Hepatocyte (in vitro differentiated cells): ENCODE measurements around the gene EPGN. TPM values are rescaled to one million over a fixed set of nuclear protein-coding genes. Genes with fewer than 3 reads are reported as not detected.

Experiments
- DNase-seq: peaks from one replicate; pipeline ENCODE4 v3.0.0-alpha.2; 2016; ENCODE audit warnings: low spot score
- H2AFZ ChIP-seq: fragments of 200-600 bp; sonication (generic); 2 replicates; pipeline ENCODE4 v1.6.0; 2016; ENCODE audit warnings: antibody characterized with exemption, mild to moderate bottlenecking
- H3K27ac ChIP-seq: fragments of 200-600 bp; sonication (generic); 2 replicates; pipeline ENCODE4 v1.5.1; 2016; ENCODE audit warnings: mild to moderate bottlenecking
- H3K27me3 ChIP-seq: fragments of 200-600 bp; sonication (generic); 2 replicates; pipeline ENCODE4 v1.6.1; 2016
- H3K36me3 ChIP-seq: fragments of 200-600 bp; sonication (generic); replicated peaks from 2 replicates; pipeline ENCODE4 v1.5.1; 2016; ENCODE audit warnings: low read depth; ENCODE audit not compliant: insufficient read depth
- H3K4me1 ChIP-seq: fragments of 200-600 bp; sonication (generic); 2 replicates; pipeline ENCODE4 v1.5.1; 2016; ENCODE audit warnings: mild to moderate bottlenecking, moderate library complexity; ENCODE audit not compliant: insufficient read depth
- H3K4me2 ChIP-seq: fragments of 200-600 bp; sonication (generic); 2 replicates; pipeline ENCODE4 v1.6.0; 2016
- H3K4me3 ChIP-seq: fragments of 200-600 bp; sonication (generic); 2 replicates; pipeline ENCODE4 v1.5.1; 2016; ENCODE audit warnings: mild to moderate bottlenecking
- H3K79me2 ChIP-seq: fragments of 200-600 bp; sonication (generic); 2 replicates; pipeline ENCODE4 v1.6.0; 2017; ENCODE audit warnings: mild to moderate bottlenecking
- H3K9me2 ChIP-seq: fragments of 200-600 bp; sonication (generic); replicated peaks from 2 replicates; pipeline ENCODE4 v1.6.0; 2017; ENCODE audit warnings: mild to moderate bottlenecking; ENCODE audit not compliant: insufficient read depth
- H3K9me3 ChIP-seq: fragments of 200-600 bp; sonication (generic); 2 replicates; pipeline ENCODE4 v1.5.1; 2016; ENCODE audit warnings: low read depth, mild to moderate bottlenecking
- H4K20me1 ChIP-seq: fragments of 200-600 bp; sonication (generic); 2 replicates; pipeline ENCODE4 v1.6.0; 2016; ENCODE audit warnings: mild to moderate bottlenecking; ENCODE audit not compliant: insufficient read depth, poor library complexity, severe bottlenecking
- EZH2 ChIP-seq: fragments of 200-600 bp; sonication (generic); IDR thresholded peaks from 2 replicates; pipeline ENCODE4 v1.6.1; 2016; ENCODE audit warnings: antibody characterized with exemption, mild to moderate bottlenecking, borderline replicate concordance
- EZH2phosphoT487 ChIP-seq: fragments of 200-600 bp; sonication (generic); IDR thresholded peaks from one replicate; pipeline ENCODE4 v1.6.1; 2018; ENCODE audit warnings: antibody characterized with exemption, mild to moderate bottlenecking, low read depth, moderate library complexity; ENCODE audit not compliant: unreplicated experiment, severe bottlenecking
- WGBS: methylation state at CpG from one replicate; pipeline ENCODE4 v1.1.6; 2016; ENCODE audit warnings: low lambda C conversion rate; ENCODE audit errors: missing lambda C conversion rate; 5-methylcytosine and 5-hydroxymethylcytosine counted together
- polyA plus RNA-seq: library from polyadenylated mRNA; unstranded; fragments of >200 nt; fragmentation: Nextera tagmentation; extraction: Ambion mirVana; gene quantifications from 2 replicates; pipeline ENCODE4 v1.2.1, GENCODE V29; 2016
- total RNA-seq: library from RNA; depleted of rRNA; stranded (reverse); fragments of >200 nt; gene quantifications from 2 replicates; pipeline ENCODE4 v1.2.3, GENCODE V29; 2014
- TF ChIP-seq, protein P1 (sequence below): fragments of 200-600 bp; sonication (generic); IDR thresholded peaks from 2 replicates; pipeline ENCODE4 v1.5.1; 2016; ENCODE audit warnings: antibody characterized with exemption, mild to moderate bottlenecking; ENCODE audit not compliant: poor library complexity

Gene EPGN
- total and polyA plus RNA-seq, 2 experiments from 2014 or later, result 0.24 to 1.2 TPM

DNA sequence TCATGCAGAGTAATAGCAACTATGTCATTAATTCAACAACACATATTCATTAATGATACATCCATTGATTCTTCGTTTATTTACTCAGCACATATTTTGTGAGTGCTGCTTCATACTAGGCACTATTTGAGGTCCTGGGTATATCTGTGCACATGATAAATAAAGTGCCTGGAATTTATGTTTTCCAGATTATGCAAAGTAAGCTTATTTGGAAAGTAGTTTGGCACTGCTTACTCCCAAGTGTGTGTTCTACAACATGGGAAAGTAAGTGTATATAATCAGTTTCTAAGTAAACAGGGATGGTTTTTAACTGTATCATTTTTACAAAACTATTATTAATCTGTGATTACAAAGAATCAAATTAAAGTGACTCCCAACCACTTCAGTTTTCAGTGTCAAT lies 16.8 kb upstream of the EPGN start:
- TF ChIP-seq EZH2phosphoT487 (no peak), EZH2 (no peak)
- TF ChIP-seq, protein P1, sequence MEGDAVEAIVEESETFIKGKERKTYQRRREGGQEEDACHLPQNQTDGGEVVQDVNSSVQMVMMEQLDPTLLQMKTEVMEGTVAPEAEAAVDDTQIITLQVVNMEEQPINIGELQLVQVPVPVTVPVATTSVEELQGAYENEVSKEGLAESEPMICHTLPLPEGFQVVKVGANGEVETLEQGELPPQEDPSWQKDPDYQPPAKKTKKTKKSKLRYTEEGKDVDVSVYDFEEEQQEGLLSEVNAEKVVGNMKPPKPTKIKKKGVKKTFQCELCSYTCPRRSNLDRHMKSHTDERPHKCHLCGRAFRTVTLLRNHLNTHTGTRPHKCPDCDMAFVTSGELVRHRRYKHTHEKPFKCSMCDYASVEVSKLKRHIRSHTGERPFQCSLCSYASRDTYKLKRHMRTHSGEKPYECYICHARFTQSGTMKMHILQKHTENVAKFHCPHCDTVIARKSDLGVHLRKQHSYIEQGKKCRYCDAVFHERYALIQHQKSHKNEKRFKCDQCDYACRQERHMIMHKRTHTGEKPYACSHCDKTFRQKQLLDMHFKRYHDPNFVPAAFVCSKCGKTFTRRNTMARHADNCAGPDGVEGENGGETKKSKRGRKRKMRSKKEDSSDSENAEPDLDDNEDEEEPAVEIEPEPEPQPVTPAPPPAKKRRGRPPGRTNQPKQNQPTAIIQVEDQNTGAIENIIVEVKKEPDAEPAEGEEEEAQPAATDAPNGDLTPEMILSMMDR, result no peak
- no peak overlapping the region for H3K27ac ChIP-seq

DNA sequence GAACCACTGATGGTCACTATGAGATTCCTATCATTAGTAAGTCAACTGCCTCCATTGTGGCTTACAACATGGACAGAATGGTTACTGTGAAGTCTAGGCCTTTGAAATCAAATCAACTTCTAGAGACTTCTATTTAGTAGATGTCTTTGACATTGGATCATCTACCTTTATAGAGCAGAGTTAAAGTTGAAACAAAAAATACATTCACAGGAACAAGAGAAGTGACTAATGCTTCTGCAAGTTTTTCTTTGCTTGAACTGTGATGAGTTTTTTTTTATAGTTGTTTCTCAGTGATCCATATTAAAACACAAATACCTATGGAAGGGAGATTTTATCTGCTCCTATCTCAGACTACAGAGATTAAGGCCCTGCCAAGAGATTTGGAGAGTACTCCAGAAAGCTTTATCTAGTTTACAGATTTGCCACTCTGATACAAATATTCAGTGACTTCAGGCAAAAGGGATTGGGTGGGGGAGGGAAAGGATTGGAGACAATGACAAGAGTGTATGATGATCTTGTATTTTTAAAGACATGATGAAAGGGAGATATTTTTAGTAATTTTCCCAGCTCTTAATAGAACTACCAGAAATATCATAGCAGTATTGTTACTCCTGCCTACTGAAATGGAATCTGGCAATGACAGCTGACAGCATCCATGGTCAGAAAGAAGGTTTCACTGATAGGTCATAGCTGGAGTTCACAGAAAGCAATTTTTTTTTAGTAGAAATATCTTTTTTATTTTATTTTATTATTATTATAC lies 16.0 kb upstream of the EPGN start:
- Histone ChIP-seq H3K27ac (no peak overlapping the region), H3K4me1 (no peaks in the 10 kb centered on the region), H4K20me1 (no peaks in the 10 kb centered on the region), H3K4me3 (no peak overlapping the region), H3K4me2 (no peak overlapping the region), H3K27me3 (no peaks in the 10 kb centered on the region), H3K36me3 (no peaks in the 10 kb centered on the region), H3K79me2 (no peaks in the 10 kb centered on the region), H3K9me3 (no peaks in the 10 kb centered on the region), H2AFZ (no peak overlapping the region), H3K9me2 (no peaks in the 10 kb centered on the region)
- no peak for DNase-seq
- TF ChIP-seq, protein P1, result no peak
- no peak for TF ChIP-seq EZH2
- TF ChIP-seq EZH2phosphoT487, result no peak

More for the DNA sequence above, 16.8 kb upstream of the EPGN start:
- Histone ChIP-seq H3K4me1 (no peaks in the 10 kb centered on the region), H3K79me2 (no peaks in the 10 kb centered on the region), H4K20me1 (no peaks in the 10 kb centered on the region), H2AFZ (no peak overlapping the region), H3K4me2 (no peak overlapping the region), H3K27me3 (no peaks in the 10 kb centered on the region), H3K4me3 (no peak overlapping the region), H3K9me2 (no peaks in the 10 kb centered on the region), H3K36me3 (no peaks in the 10 kb centered on the region), H3K9me3 (no peaks in the 10 kb centered on the region)
- WGBS, result 97% methylated on average over 1 of the region's 1 CpG
- DNase-seq, result no peak

DNA sequence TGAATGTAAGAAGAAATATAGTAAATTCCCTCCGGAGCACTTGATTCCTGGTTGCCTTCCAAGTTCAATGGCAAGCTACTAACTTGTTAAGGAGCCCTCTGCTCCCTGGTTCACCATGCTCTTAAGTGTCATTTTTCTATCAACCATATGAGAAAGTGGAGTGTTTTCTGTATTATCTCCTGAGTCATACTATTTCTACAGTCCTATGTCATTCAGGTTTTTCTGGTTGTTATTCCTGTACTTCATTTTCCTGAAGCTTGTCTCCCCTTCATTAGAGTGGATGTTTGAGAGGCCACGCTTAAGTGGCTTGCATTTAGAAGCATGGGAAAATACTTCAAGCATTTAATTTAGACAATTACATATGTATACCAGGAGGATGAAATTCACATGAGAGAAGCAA lies 14.7 kb upstream of the EPGN start:
- Histone ChIP-seq H3K9me2 (no peaks in the 10 kb centered on the region), H3K27ac (no peak overlapping the region), H2AFZ (no peak overlapping the region), H3K79me2 (no peaks in the 10 kb centered on the region), H3K9me3 (no peaks in the 10 kb centered on the region), H3K27me3 (no peaks in the 10 kb centered on the region), H3K4me1 (no peaks in the 10 kb centered on the region), H3K4me2 (no peak overlapping the region), H3K4me3 (no peak overlapping the region), H4K20me1 (no peaks in the 10 kb centered on the region), H3K36me3 (no peaks in the 10 kb centered on the region)
- TF ChIP-seq EZH2 (no peak), EZH2phosphoT487 (no peak)
- TF ChIP-seq, protein P1, result no peak
- DNase-seq, result no peak
- WGBS, result 87% methylated on average over 2 of the region's 2 CpGs
